GM18517 (cell line): Measurements from ENCODE around the gene PTPRM.

Experiments
- ATAC-seq: cut with Tn5 transposase; IDR thresholded peaks from one replicate; pipeline ENCODE4 v1.9.1; 2021; ENCODE audit warnings: mild to moderate bottlenecking, moderate library complexity; ENCODE audit not compliant: unreplicated experiment

Gene PTPRM

GRCh38 chr18:7566567-7567473 is at the start of gene PTPRM:
Gene PTPRM (plus strand): TSS chr18:7567316. CDS start chr18:7567819, 503 bp downstream.
- peak; percentile 71 for ATAC-seq

- ATAC-seq, result no peak
Measured at GRCh38 chr18:7517852-7518251, 49.3 kb upstream of the PTPRM start.

GRCh38 chr18:7520200-7520785 is 46.8 kb upstream of the PTPRM start:
- no peak for ATAC-seq

- ATAC-seq, result no peak
Measured at GRCh38 chr18:7521226-7521856, 45.8 kb upstream of the PTPRM start.

GRCh38 chr18:7523772-7524171 is 43.3 kb upstream of the PTPRM start:
- ATAC-seq, result no peak

- no peak for ATAC-seq
Measured at GRCh38 chr18:7524786-7525185, 42.3 kb upstream of the PTPRM start.

GRCh38 chr18:7532942-7533341 is 34.2 kb upstream of the PTPRM start:
- ATAC-seq, result no peak

- ATAC-seq, result no peak
Measured at GRCh38 chr18:7535436-7536205, 31.5 kb upstream of the PTPRM start.

GRCh38 chr18:7537145-7537544 is 30.0 kb upstream of the PTPRM start:
- no peak for ATAC-seq

GRCh38 chr18:7541835-7542234 is 25.3 kb upstream of the PTPRM start:
- ATAC-seq, result no peak

- no peak for ATAC-seq
Measured at GRCh38 chr18:7544686-7545085, 22.4 kb upstream of the PTPRM start.

GRCh38 chr18:7545734-7546133 is 21.4 kb upstream of the PTPRM start:
- no peak for ATAC-seq

- ATAC-seq, result no peak
Measured at GRCh38 chr18:7548221-7548620, 18.9 kb upstream of the PTPRM start.

- ATAC-seq, result no peak
Measured at GRCh38 chr18:7548721-7549120, 18.4 kb upstream of the PTPRM start.

GRCh38 chr18:7557973-7558372 is 9.1 kb upstream of the PTPRM start:
- no peak for ATAC-seq

- no peak for ATAC-seq
Measured at GRCh38 chr18:7558769-7559168, 8.3 kb upstream of the PTPRM start.

GRCh38 chr18:7559709-7560319 is 7.3 kb upstream of the PTPRM start:
- ATAC-seq, result no peak

- ATAC-seq, result no peak
Measured at GRCh38 chr18:7561909-7562460, 5.1 kb upstream of the PTPRM start.

GRCh38 chr18:7562491-7562890 is 4.6 kb upstream of the PTPRM start:
- no peak for ATAC-seq

GRCh38 chr18:7565677-7566076 is 1.4 kb upstream of the PTPRM start:
- no peak for ATAC-seq

- ATAC-seq, result no peak
Measured at GRCh38 chr18:7566244-7566566, 911 bp upstream of the PTPRM start.
